K562 (cell line): Measurements from ENCODE around the gene SAT2. TPM values are rescaled to one million over a fixed set of nuclear protein-coding genes. Genes with fewer than 3 reads are reported as not detected.

ENCODE experiments used
- GTF2F1 ChIP-seq: IDR thresholded peaks from 2 replicates; pipeline ENCODE4 v1.6.1; 2011; ENCODE audit warnings: low read depth, low read length, improper control_type of control experiment
- HMG20B ChIP-seq: fragments of 250-450 bp; sonication (Bioruptor Pico); IDR thresholded peaks from 2 replicates; pipeline ENCODE4 v1.5.0; 2021; ENCODE audit warnings: mild to moderate bottlenecking
- L3MBTL2 ChIP-seq: fragments of 450-650 bp; IDR thresholded peaks from 2 replicates; pipeline ENCODE4 v1.6.1; 2016; ENCODE audit warnings: mild to moderate bottlenecking, moderate library complexity
- RAD51 ChIP-seq: fragments of 450-650 bp; IDR thresholded peaks from 2 replicates; pipeline ENCODE4 v1.7.1; 2016; ENCODE audit warnings: low read depth, mild to moderate bottlenecking, borderline replicate concordance
- SIN3A ChIP-seq, 2 experiments: fragments of 150-350 bp in 1 of 2; IDR thresholded peaks; 2 replicates each; pipeline ENCODE4 v1.6.1; 2011 to 2016; ENCODE audit warnings: borderline replicate concordance in 2 of 2, low read depth in 2 of 2, low read length in 2 of 2, mild to moderate bottlenecking in 2 of 2, moderate library complexity in 2 of 2; ENCODE audit not compliant: control insufficient read depth in 1 of 2
- SMARCB1 ChIP-seq: IDR thresholded peaks from 2 replicates; pipeline ENCODE4 v1.6.1; 2011; ENCODE audit warnings: improper control_type of control experiment, low read depth; ENCODE audit not compliant: insufficient read length
- SPI1 ChIP-seq: IDR thresholded peaks from 2 replicates; pipeline ENCODE4 v1.6.1; 2011; ENCODE audit warnings: low read depth, low read length, control low read depth, borderline replicate concordance
- ZBED1 ChIP-seq: IDR thresholded peaks from 2 replicates; pipeline ENCODE4 v1.6.1; 2014
- ZNF551 ChIP-seq: fragments of 250-450 bp; sonication (Bioruptor Pico); IDR thresholded peaks from 2 replicates; pipeline ENCODE4 v1.5.0; 2021; ENCODE audit warnings: mild to moderate bottlenecking, moderate library complexity
- ZNF561 ChIP-seq: fragments of 450-650 bp; formaldehyde crosslinking; conservative IDR thresholded peaks from 2 replicates; pipeline ENCODE4 v1.4.0; 2020; ENCODE audit warnings: mild to moderate bottlenecking, moderate library complexity
- polyA plus RNA-seq, 8 experiments: library from polyadenylated mRNA; depleted of rRNA in 4 of 8; stranded (reverse) in 5 of 8; unstranded in 3 of 8; fragments of >200 nt; fragmentation: Nextera tagmentation in 2 of 8; fragmentation: Illumina TruSeq in 1 of 8; extraction: Ambion mirVana in 2 of 8; extraction: Trizol in 1 of 8; gene quantifications; 2 replicates each; pipeline versions ENCODE4 v1.2.1 to v1.2.3, GENCODE V29; 2011 to 2014; ENCODE audit warnings: inconsistent platforms in 1 of 8, missing spikeins in 1 of 8
- total RNA-seq, 7 experiments: library from RNA; depleted of rRNA in 6 of 7; stranded (reverse); fragments of >200 nt in 6 of 7; fragmentation: Illumina TruSeq in 2 of 7; extraction: Trizol in 2 of 7; gene quantifications; 2 replicates each; pipeline versions ENCODE4 v1.2.1 to v1.2.3, GENCODE V29; 2011 to 2021; ENCODE audit warnings: low replicate concordance in 1 of 7
- TF ChIP-seq, protein P1 (sequence below): fragments of 200-800 bp; sonication (Bioruptor generic); IDR thresholded peaks from 2 replicates; pipeline ENCODE4 v1.6.1; 2016; ENCODE audit warnings: missing genetic modification characterization, missing compliant biosample characterization
- TF ChIP-seq, protein P2 (sequence below): fragments of 450-650 bp; IDR thresholded peaks from 2 replicates; pipeline ENCODE4 v1.6.1; 2016; ENCODE audit warnings: mild to moderate bottlenecking
- TF ChIP-seq, protein P3 (sequence below): IDR thresholded peaks from 3 replicates; pipeline ENCODE4 v1.6.1; 2011; ENCODE audit warnings: borderline replicate concordance, mild to moderate bottlenecking, moderate library complexity; ENCODE audit not compliant: insufficient read length; ENCODE audit errors: extremely low read depth
- TF ChIP-seq, protein P4 (sequence below): sonication (generic); formaldehyde crosslinking; IDR thresholded peaks from 2 replicates; pipeline ENCODE4 v1.8.0; 2022; ENCODE audit warnings: mild to moderate bottlenecking, low read depth, missing genetic modification reagents

The SAT2 gene
- total and polyA plus RNA-seq, 9 of the 15 experiments (the other 6 are each of a cell fraction or from before 2014, with no cell fraction given) = 2.0 to 8.0 (median 5.3) TPM

DNA sequence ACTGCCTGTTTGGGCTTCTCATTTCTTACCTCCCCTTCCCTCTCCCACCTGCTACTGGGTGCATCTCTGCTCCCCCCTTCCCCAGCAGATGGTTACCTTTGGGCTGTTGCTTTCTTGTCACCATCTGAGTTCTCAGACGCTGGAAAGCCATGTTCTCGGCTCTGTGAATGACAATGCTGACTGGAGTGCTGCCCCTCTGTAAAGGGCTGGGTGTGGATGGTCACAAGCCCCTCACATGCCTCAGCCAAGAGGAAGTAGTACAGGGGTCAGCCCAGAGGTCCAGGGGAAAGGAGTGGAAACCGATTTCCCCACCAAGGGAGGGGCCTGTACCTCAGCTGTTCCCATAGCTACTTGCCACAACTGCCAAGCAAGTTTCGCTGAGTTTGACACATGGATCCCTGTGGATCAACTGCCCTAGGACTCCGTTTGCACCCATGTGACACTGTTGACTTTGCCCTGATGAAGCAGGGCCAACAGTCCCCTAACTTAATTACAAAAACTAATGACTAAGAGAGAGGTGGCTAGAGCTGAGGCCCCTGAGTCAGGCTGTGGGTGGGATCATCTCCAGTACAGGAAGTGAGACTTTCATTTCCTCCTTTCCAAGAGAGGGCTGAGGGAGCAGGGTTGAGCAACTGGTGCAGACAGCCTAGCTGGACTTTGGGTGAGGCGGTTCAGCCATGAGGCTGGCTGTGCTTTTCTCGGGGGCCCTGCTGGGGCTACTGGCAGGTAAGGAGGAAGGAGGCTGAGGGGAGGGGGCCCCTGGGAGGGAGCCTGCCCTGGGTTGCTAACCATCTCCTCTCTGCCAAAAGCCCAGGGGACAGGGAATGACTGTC, 48.4 kb downstream of the SAT2 start, which contains the start of gene CD68 (continued):
- TF ChIP-seq, protein P1, sequence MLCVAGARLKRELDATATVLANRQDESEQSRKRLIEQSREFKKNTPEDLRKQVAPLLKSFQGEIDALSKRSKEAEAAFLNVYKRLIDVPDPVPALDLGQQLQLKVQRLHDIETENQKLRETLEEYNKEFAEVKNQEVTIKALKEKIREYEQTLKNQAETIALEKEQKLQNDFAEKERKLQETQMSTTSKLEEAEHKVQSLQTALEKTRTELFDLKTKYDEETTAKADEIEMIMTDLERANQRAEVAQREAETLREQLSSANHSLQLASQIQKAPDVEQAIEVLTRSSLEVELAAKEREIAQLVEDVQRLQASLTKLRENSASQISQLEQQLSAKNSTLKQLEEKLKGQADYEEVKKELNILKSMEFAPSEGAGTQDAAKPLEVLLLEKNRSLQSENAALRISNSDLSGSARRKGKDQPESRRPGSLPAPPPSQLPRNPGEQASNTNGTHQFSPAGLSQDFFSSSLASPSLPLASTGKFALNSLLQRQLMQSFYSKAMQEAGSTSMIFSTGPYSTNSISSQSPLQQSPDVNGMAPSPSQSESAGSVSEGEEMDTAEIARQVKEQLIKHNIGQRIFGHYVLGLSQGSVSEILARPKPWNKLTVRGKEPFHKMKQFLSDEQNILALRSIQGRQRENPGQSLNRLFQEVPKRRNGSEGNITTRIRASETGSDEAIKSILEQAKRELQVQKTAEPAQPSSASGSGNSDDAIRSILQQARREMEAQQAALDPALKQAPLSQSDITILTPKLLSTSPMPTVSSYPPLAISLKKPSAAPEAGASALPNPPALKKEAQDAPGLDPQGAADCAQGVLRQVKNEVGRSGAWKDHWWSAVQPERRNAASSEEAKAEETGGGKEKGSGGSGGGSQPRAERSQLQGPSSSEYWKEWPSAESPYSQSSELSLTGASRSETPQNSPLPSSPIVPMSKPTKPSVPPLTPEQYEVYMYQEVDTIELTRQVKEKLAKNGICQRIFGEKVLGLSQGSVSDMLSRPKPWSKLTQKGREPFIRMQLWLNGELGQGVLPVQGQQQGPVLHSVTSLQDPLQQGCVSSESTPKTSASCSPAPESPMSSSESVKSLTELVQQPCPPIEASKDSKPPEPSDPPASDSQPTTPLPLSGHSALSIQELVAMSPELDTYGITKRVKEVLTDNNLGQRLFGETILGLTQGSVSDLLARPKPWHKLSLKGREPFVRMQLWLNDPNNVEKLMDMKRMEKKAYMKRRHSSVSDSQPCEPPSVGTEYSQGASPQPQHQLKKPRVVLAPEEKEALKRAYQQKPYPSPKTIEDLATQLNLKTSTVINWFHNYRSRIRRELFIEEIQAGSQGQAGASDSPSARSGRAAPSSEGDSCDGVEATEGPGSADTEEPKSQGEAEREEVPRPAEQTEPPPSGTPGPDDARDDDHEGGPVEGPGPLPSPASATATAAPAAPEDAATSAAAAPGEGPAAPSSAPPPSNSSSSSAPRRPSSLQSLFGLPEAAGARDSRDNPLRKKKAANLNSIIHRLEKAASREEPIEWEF (CRISPR knock-in tag) = no peak
- no peak for TF ChIP-seq SMARCB1
- TF ChIP-seq GTF2F1 = no peak
- TF ChIP-seq, protein P2, sequence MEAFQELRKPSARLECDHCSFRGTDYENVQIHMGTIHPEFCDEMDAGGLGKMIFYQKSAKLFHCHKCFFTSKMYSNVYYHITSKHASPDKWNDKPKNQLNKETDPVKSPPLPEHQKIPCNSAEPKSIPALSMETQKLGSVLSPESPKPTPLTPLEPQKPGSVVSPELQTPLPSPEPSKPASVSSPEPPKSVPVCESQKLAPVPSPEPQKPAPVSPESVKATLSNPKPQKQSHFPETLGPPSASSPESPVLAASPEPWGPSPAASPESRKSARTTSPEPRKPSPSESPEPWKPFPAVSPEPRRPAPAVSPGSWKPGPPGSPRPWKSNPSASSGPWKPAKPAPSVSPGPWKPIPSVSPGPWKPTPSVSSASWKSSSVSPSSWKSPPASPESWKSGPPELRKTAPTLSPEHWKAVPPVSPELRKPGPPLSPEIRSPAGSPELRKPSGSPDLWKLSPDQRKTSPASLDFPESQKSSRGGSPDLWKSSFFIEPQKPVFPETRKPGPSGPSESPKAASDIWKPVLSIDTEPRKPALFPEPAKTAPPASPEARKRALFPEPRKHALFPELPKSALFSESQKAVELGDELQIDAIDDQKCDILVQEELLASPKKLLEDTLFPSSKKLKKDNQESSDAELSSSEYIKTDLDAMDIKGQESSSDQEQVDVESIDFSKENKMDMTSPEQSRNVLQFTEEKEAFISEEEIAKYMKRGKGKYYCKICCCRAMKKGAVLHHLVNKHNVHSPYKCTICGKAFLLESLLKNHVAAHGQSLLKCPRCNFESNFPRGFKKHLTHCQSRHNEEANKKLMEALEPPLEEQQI = no peak
- TF ChIP-seq SIN3A (IDR thresholded peaks at IDR 0.05; ENCODE audit: borderline replicate concordance in 2 of 2, control insufficient read depth in 1 of 2, low read depth in 2 of 2, low read length in 2 of 2) = peak; percentile 66 to 95; a peak in 2 of 4 replicates
- no peak for TF ChIP-seq ZBED1
- TF ChIP-seq ZNF561 (CRISPR knock-in tag) = peak; percentile 38; the same call in 1 of the 2 replicates
- peak; percentile 80; the same call in 1 of the 2 replicates for TF ChIP-seq SPI1
- no peak for TF ChIP-seq ZNF551 (CRISPR knock-in tag)
- no peak for TF ChIP-seq HMG20B (CRISPR knock-in tag)
- TF ChIP-seq, protein P3, sequence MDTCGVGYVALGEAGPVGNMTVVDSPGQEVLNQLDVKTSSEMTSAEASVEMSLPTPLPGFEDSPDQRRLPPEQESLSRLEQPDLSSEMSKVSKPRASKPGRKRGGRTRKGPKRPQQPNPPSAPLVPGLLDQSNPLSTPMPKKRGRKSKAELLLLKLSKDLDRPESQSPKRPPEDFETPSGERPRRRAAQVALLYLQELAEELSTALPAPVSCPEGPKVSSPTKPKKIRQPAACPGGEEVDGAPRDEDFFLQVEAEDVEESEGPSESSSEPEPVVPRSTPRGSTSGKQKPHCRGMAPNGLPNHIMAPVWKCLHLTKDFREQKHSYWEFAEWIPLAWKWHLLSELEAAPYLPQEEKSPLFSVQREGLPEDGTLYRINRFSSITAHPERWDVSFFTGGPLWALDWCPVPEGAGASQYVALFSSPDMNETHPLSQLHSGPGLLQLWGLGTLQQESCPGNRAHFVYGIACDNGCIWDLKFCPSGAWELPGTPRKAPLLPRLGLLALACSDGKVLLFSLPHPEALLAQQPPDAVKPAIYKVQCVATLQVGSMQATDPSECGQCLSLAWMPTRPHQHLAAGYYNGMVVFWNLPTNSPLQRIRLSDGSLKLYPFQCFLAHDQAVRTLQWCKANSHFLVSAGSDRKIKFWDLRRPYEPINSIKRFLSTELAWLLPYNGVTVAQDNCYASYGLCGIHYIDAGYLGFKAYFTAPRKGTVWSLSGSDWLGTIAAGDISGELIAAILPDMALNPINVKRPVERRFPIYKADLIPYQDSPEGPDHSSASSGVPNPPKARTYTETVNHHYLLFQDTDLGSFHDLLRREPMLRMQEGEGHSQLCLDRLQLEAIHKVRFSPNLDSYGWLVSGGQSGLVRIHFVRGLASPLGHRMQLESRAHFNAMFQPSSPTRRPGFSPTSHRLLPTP = no peak
- no peak for TF ChIP-seq L3MBTL2
- TF ChIP-seq RAD51 = peak; percentile 34; the same call in 1 of the 2 replicates
- TF ChIP-seq, protein P4, sequence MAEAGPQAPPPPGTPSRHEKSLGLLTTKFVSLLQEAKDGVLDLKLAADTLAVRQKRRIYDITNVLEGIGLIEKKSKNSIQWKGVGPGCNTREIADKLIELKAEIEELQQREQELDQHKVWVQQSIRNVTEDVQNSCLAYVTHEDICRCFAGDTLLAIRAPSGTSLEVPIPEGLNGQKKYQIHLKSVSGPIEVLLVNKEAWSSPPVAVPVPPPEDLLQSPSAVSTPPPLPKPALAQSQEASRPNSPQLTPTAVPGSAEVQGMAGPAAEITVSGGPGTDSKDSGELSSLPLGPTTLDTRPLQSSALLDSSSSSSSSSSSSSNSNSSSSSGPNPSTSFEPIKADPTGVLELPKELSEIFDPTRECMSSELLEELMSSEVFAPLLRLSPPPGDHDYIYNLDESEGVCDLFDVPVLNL (CRISPR knock-in tag) = no peak
